GM18507 (cell line): ENCODE measurements around the gene COX10.
"Not testable (repeated sequence)": the region's sequence is repeated elsewhere in the genome, so short reads cannot be mapped to it uniquely, and the experiment has no call there.

Source experiments
- DNase-seq: peaks from one replicate; pipeline ENCODE4 v3.0.0; 2011; ENCODE audit warnings: low read depth; ENCODE audit not compliant: insufficient read length; ENCODE audit errors: extremely low spot score
- FAIRE-seq: peaks from 2 replicates; lab custom pipeline; 2011; peaks lifted over from hg19 to GRCh38; lab: Jason Lieb, UNC

COX10 gene

DNA sequence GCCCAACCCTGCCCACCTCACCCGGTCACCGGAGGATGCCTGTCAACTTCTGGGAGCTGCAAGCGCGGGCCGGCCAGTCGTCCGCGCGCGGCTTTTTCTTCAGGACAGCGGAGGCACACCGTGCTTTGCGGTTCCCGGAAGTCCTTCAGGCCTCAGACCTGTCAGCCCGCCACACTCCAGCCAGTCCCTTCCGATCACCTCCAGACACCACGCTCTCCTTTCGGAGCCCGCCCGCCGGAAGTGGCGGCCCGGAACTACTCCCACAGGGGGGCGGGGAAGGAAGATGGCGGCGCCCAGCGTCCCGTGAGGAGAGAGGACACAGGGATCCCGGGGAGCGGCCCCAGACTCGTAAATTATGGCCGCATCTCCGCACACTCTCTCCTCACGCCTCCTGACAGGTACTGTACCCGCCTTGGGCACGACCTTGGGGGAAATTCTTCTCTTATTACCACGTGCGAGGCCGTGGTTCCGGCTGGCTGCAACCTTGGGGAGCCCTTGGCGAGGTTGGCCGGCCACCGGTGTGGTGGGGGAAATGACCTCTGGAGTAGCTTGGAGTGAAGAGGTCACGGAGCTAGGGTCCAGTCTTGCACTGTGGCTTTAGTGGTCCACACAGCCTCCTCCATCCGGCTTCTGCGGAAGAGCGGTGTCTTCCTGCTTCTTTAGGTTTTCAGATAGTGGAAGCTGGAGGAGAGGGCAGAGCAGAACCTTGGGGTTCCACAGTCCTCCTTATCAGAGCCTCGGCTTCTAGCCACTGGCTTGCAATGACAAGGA, at the start of gene COX10:
TSS of gene COX10 (plus strand) at position 254 of the 771 bp plus-strand sequence. CDS start at position 356, 102 bp downstream.
- FAIRE-seq (peak; percentile 87), DNase-seq (peak; percentile 82)

DNA sequence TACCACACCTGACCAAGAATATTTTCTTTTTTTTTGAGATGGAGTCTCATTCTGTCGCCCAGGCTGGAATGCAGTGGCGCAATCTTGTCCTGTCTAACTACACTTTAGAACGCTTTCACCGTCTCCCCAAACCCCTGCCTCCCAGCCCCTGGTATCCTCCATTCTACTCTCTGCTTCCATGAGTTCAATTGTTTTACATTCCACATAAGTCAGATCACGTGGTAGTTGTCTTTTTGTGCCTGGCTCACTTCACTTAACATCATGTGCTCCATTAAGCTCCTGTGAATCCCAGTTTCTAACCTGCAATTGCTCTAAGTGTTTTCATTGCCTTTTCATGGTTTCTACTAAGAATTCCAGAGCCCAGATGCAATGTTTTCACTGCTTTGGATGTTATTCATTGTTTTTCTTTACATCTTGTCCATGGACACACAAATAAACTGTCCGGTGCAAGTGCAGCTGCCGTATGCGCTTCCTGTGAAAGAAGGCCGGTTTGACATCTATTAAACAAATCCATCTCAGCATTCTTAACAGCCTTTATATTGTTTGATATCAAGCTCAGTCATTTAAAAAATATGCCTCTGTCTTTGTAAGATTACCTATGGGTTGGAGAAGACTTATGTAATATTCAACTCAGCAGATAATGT, 47.5 kb upstream of the COX10 start:
- FAIRE-seq, DNase-seq: not testable (repeated sequence)

DNA sequence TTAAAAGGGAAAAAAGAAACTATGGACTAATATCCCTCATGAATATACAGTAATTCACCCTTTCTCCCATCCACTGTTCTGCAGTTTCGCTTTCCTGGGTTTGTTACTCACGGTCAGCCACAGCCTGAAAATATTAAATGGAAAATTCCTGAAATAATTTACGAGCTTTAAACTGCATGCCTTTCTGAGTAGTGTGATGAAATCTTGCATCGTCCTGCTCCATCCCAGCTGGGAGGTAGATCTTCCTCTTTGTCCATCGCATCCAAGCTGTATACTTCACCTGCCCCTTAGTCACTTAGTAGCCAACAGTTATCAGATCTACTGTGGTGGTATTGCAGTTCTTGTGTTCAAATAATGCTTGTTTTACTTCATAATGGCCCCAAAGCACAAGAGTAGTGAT, 39.5 kb upstream of the COX10 start:
- not testable (repeated sequence) for DNase-seq, FAIRE-seq

DNA sequence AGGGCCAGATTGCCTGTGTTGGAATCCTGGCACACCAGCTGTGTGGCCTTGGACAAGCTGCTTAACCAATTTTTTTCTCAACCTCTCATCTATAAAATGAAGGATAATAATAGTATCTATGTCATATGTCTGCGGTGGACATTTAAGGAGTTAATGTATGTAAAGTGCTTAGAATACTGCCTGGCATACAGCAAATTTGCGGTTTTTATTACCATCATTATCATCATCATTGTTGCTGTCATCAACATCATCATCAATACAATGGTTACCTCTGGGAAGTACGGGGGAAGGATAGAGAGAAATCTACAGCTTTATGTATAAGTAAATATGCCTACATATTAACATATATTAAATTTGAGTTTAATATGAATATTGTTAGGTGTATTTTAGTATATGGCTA, 37.1 kb upstream of the COX10 start:
- FAIRE-seq = no peak
- DNase-seq = no peak

DNA sequence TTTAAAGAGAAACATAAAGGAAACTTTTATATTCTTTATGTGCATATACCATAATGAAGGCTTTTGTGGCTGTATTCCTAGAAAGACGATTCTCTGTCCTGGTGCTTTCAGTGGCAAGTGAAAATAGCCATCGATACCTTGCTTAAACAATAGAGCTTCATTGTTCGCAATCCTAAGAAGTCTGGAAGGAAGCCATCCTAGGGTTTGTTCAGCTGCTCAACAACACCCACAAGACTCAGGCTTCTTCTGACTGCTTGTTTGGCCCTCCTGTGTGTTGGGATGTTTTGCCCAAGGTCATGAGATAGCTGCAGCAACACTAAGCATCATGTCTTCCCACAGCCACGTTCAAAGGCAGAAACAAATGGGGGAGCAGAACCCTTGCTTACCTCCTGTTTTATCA, 36.1 kb upstream of the COX10 start:
- FAIRE-seq = no peak
- DNase-seq = no peak

DNA sequence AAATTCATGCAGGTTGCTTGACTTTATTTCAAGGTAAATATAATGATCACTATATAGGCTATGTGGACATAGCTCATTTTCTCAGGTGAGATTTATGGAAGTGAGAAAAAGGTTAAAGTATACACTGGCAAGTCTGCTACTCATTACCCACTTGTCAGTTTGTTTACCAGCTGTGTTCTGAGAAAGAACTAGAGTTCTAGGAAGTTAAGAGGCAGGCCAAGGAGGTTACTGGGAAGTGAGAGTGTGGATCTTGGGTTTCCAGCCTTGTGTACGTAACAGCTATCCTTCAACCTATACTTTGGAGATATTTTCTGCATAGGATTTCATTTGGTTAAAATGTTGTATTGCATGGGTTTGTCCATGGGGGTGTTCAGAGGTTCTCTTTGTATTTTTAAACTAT, 31.9 kb upstream of the COX10 start:
- no peak for DNase-seq
- no peak for FAIRE-seq

DNA sequence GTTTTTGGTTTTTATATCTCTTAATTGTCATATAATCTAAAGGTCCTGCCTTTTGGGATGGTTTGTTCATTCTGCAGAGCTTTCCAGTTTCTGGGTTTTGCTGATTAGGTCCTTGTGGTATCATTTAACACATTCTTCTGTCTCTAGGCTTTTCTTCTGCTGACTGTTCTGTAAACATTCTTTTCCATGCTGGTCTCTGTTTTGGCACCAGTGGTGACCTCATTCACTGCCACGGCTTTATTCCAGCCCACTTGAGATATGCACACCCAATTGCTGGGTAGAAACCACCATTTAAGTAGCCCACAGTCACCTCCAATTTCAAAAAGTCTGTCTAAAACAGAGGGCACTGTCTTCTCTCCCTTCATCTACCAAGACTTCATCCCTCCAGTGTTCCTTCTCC, 31.1 kb upstream of the COX10 start:
- no peak for DNase-seq
- FAIRE-seq = no peak

DNA sequence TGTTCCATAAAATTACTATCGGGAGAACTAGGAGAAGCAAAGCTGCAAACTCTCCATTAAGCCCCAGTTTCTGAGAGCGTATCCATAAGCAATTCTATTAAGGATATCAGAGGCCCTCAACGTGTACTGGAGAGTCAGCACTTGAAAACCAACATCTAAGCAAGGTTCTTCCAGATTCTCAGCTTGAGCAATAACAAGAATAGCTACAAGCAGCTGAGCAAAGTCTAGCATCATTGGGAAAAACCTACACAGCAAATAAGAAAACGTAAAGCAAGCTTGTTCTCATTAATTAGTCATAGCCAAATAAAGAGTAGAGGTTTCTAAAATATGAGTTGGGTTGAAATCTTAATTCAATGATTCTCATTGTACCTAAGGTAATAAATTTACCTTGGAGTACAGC, 26.9 kb upstream of the COX10 start:
- DNase-seq = no peak
- FAIRE-seq = no peak

DNA sequence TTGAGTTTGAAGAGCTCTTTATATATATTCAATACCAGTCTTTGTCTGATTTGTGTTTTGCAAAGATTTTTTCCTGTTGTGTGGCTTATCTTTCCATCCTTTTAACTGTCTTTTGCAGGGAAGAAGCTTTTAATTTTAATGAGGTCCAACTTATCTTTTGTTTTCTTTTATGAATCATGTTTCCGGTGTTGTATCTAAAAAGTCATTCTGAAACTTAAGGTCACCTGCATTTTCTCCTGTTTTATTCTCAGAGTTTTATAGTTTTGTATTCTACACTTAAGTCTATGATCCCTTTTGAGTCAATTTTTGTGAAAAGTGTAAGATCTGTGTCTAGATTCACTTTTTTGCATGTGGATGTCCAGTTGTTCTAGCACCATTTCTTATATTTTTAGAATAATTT, 24.6 kb upstream of the COX10 start:
- no peak for DNase-seq
- FAIRE-seq = peak; percentile 44

DNA sequence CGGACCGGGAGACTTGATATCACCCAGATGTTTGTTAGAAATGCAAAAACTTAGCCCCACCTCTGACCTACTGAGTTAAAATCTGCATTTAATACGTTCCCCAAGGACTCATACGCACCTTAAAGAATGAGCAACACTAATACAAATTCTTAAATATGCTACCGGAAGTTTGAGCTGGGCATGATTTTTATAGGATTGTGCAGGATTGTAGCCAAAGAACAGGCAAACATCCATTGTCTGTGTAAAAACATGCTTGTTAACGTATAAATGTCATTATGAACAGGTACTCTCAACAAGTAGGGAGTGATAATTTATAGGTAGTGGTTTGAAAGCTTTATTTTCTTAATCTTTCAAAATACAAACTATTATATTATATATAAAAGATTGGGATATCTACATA, 22.3 kb upstream of the COX10 start:
- no peak for FAIRE-seq

DNA sequence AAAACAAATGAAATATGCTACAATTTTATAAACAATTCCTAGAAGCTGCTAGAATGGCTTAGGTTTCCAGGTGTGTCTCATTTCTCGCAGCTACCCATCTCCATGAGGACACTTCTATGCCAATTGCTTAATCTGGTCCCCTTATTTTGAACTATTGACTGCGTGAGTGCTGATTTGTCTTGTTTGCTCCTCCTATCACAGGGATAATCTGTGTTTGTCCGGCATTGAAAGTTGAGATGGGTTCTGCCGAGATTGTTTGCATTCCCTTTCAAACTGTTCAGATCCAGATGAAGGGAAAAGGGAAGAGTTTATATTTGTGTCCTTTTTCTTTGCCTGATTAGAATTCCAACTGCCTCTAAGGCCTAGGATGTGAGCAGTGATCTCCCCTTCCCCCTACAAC, 21.7 kb upstream of the COX10 start:
- no peak for FAIRE-seq
- DNase-seq = no peak

More for the DNA sequence above, 22.3 kb upstream of the COX10 start:
- DNase-seq = no peak

DNA sequence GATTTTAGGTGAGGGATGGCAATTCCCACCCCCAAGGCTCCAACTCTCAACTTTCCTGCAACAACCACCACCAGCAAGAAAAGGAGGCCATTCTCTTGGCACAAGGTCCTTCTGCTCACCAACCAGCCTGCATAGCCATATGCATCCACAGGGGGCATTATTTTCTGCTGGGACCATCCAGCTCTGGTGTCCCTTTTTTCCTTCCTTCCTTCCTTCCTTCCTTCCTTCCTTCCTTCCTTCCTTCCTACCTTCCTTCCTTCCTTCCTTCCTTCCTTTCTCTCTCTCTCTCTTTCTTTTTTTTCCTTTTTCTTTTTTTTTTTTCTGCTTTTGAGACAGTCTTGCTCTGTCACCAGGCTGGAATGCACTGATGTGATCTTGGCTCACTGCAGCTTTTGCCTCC, 21.1 kb upstream of the COX10 start:
- FAIRE-seq (no peak), DNase-seq (no peak)

DNA sequence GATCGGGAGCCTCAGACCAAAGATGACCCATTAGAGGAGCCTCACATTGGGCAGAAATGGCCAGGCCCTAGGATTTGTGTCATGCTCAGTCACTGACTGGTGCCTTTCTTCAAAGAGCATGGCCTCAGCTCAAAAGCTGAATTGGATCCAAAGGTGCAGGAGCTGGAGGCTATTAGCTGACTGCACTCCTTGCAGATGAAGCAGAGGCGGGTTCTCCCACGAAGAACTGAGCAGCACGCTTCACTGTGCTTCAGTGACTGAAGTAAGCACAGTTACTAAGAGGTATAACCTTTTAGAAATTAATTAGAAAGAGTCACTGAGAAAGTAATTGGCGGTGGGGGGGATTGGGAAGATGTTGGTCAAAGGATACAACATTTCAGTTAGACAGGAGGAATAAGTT, 18.7 kb upstream of the COX10 start:
- FAIRE-seq (no peak), DNase-seq (no peak)

DNA sequence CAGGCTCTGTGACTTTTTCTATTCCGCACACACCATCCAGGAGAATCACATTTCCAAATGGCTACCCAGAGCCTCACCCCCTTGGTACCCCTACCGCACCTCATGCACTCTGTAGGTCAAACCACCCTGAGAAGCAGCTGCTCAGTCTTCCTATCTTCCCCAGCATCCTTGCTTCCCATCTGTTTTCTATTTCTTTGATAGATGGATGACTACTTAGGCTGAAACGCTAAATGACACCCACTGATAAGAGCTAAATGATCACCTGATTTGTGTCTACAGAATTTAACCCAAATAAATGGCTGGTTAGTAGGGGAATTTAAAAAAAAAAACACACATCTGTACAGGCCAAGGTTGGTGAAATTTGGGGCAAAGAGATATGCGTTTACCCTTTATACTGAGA, 17.6 kb upstream of the COX10 start:
- DNase-seq = no peak
- no peak for FAIRE-seq

DNA sequence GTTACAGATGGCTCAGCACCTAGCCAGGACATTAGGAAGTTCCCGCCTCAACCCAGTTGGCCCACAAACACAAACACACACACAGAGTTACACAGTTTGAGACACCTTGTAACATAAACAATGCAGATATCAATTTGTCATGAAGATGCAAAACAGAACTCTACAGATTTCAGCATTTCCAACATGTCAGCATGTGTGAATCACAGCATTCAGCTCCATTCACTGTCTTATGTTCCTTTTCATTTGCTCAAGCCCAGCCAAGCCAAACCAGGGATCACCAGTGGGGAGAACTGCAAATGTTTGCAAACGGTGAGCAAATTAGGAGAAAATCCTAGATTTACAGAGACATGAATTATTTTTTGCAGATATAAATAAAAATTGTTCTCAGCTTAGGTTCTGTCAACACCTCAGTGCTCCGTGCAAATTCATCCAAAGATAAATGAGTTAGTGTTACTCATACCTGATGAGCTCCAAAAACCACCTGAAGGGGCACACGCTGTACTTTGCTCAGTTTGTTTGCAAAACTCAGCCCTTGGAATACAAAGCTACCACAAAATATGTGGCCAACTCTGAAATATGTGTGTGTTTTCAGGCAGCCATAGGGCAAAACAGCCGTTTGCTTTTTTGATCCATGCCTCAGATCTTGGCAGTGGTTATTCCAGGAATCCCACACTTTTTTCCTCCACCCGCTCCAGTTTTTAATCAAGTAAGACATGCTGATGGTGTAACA, 16.3 kb upstream of the COX10 start:
- FAIRE-seq = no peak
- DNase-seq = no peak

DNA sequence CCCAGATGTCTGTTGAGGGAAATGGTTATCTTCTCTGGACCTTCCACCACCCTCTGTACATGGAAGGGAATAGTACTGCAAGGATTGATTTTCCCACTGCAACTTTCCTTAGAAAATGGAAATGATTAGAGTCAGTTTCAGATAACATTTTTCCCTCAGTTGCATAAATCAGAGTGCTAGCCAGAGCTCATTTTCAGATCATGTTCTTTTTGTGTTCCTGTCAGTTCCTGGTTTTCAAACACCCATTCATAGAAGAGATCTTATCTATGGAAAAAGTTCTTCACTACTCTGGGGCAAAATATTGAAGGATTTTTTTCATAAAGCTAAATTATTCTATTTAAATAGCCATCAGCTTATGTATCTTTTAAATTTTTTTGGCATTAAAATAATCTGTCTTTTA, 11.7 kb upstream of the COX10 start:
- FAIRE-seq = no peak
- DNase-seq = no peak

DNA sequence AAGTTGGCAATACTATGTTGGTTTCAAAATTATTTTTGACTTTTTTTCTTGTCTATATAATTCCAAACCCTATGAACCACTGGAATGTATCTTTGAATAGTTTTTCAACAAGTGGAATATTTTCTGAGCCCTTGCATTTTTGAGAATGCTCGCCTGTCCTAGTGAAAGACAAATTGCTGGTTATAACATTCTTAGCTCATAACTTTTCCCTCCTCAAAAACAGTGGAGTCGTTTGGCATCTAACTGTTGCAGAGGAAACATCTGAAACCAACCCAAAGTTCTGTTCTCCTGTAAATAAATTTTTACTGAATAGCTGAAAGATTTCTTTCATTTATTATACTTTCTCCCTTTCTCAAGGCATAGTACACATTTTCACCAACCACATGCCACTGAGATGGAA, 11.3 kb upstream of the COX10 start:
- DNase-seq (no peak), FAIRE-seq (no peak)

DNA sequence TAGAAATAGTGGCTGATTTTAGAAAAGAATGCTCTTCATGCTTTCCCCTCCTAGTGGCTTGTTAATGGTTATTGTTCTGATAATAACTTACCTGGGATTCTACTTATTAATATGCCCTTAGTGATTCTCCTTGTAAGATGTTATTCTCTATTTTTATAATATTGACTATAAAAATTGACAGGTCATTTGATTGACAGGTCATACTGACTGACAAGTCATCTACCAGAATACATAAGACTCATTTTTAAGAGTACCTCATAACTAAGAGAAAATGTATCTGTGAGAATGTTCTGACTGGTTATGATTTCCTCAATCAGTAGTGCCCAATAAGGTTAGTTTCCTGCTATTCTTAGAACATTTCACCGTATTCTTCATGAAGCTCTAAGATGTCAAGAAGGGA, 8.6 kb upstream of the COX10 start:
- FAIRE-seq = no peak
- DNase-seq = no peak

DNA sequence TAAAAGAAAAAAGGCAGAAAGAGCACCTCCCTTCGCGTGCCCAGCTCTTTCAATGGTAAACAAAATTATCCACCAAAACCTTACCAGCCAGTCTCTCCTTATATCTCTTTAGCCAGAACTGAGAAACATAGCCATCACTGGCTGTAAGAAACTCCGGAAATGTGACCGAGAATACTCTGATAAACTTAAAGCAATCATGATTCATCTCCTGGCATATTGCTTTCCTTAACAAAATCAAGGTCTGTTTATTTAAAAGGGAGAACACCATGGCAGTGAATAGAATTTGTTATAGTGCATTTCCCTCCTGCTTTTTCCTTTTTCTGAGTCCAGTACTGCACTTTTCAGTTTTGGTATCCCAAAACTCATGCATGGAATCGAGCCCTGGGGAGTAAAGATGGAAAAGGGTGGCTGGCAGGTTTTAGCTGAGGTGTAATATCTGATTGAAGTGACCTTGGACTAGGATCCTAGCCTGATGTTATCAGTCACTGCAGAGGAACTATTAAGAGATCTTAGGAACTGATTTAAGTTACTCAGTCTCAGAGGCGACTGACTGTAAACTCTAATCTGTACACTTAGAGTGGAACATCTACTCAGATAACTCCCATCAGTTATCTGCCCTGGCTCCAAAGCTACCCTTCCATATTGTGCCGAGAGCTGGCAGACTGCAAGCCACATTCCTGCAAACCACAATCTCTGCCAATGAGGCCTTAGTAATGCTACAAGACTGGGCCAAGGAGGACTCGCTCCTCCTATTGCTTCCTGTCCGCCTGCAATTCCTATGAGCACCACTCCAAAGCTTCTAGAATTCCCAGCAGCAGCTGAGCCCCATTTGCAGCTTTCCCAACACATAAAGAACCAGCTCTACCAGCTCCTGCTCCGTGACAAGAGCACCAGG, 7.4 kb upstream of the COX10 start:
- FAIRE-seq (no peak), DNase-seq (no peak)

DNA sequence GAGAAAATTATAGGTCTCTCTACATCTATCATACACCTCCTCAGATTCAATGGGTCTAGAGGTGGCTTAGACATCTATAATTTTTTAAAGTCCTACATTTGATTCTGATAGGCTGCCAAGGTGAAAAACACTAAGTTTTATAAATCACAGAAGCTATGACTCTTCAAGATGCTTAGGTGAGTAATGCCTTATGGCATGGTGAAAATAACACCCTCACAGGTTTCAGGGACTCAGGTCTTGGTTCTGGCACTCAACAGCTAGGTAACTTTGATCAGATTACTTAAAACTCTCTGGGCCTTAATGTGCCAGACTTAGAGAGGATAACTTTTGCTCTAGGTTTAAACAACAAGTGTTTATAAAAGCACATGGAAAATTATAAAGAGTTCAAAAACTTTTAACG, 2.0 kb upstream of the COX10 start:
- no peak for FAIRE-seq

More for the DNA sequence above, 2.0 kb upstream of the COX10 start:
- no peak for DNase-seq
